ENCODE data around the gene EPHB2.
A peak's percentile ranks its signal among the peaks of the same experiment; 100 is the strongest.
"Not testable (repeated sequence)": the region's sequence is repeated elsewhere in the genome, so short reads cannot be mapped to it uniquely, and the experiment has no call there.

Gene EPHB2

GRCh38 chr1:22691031-22691753, 19.4 kb upstream of the EPHB2 start:
- DNase-seq: no peak

DNA sequence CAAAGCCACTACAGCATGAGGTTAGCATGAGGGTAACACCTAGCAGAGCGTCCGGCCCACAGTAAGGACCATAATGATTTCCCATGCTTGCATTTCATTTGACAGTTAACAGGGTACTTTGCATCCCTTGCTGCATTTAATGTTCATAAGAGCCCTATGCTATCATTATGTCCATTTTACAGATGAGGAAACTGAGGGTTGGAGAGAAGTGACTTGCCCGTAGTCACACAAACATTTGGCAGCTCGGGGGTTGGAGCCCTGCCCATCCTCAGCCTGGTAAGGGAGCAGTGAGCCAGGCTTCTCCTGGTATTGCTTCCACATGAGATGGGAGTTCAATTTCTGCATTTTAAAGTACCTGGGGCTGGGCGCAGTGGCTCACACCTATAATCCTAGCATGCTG, 16.5 kb upstream of the EPHB2 start:
- DNase-seq: no peak

- no peak for DNase-seq
These were observed 14.0 kb upstream of the EPHB2 start for GRCh38 chr1:22696610-22697009.

- DNase-seq: no peak
These were observed 12.7 kb upstream of the EPHB2 start for GRCh38 chr1:22697980-22698379.

DNA sequence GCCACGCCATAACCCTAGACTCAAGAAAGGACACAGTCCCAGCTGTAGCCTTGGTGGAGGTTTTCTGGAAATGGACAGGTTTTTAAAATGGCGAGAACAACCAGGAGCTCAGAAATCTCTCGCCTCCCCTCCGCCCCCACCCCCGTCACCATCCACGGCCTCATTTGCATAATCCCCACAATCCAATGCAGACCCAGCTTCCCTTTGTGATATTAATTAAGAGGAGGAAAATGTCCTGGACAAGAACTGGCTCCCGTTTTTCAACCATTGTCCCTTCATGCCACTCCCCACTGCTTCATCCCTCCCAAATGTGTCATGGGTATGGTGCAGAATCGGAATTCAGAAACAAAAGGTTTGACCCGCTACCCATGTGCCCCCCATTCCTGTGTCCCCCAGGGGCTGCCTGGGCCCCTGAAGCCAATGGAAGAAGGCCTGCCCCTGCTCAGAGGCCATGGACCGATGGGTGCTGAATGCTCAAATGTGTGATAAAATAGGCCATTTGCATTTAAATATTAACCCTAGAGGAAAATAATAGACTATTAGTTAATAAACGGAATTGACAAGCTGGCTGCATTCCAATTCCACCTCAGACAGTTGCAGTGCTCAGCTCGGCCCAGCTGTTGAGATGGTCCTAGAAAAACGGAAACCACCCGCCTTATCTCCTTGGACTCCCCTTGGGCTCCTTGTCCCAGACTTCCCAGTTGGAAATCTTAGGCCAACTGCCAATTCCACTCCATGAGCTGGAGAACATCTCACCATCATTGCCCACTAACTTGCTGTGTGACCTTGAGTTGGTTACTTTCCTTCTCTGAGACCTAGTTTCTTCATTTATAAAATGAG, 10.7 kb upstream of the EPHB2 start:
- DNase-seq: no peak

- DNase-seq: no peak
These were observed 8.1 kb upstream of the EPHB2 start for GRCh38 chr1:22702296-22703085.

- peak; percentile 15 for DNase-seq
These were observed 6.1 kb upstream of the EPHB2 start for GRCh38 chr1:22704440-22705067.

DNA sequence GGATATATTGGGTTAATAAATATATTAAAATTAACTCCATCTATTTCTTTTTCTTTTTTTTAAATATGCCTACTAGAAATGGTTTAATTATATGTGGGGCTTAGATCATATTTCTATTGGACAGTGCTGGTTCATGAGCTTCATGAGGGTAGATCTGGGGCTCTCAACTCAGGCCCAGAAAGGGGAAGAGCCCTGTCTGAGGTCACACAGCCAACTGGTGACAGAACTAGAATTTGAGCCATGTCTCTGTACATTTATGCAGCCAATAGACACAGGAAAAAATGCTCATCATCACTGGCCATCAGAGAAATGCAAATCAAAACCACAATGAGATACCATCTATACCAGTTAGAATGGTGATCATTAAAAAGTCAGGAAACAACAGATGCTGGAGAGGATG, 5.1 kb upstream of the EPHB2 start:
- DNase-seq: no peak

DNA sequence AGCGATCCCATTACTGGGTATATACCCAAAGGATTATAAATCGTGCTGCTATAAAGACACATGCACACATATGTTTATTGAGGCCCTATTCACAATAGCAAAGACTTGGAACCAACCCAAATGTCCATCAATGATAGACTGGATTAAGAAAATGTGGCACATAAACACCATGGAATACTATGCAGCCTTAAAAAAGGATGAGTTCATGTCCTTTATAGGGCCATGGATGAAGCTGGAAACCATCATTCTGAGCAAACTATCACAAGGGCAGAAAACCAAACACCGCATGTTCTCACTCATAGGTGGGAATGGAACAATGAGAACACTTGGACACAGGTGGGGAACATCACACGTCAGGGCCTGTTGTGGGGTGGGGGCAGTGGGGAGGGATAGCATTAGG, 4.5 kb upstream of the EPHB2 start:
- not testable (repeated sequence) for DNase-seq

GRCh38 chr1:22708777-22709176, 1.9 kb upstream of the EPHB2 start:
- no peak for DNase-seq

DNA sequence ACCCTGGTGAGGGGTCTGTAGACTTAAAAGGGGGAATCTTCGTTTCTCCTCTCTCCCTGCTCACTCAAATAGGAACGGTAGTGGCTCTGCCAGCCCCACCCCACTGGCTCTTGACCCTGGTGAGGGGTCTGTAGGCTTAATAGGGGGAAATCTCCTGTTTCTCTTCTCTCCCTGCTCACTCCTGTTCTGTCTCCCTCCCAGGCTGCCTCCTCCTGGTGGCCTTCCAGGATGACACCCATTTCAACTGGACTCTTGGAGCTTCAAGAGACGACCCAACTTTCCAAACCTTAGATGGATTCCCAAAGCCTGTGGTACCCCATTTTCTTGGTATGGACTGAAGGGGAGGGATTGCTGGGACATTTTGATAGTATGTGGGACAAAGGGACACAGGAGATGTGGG, 1.4 kb upstream of the EPHB2 start:
- DNase-seq: no peak

- no peak for DNase-seq
These were observed 543 bp upstream of the EPHB2 start for GRCh38 chr1:22709891-22710700.

GRCh38 chr1:22711071-22711470, 432 bp downstream of the EPHB2 start:
- no peak for DNase-seq

DNA sequence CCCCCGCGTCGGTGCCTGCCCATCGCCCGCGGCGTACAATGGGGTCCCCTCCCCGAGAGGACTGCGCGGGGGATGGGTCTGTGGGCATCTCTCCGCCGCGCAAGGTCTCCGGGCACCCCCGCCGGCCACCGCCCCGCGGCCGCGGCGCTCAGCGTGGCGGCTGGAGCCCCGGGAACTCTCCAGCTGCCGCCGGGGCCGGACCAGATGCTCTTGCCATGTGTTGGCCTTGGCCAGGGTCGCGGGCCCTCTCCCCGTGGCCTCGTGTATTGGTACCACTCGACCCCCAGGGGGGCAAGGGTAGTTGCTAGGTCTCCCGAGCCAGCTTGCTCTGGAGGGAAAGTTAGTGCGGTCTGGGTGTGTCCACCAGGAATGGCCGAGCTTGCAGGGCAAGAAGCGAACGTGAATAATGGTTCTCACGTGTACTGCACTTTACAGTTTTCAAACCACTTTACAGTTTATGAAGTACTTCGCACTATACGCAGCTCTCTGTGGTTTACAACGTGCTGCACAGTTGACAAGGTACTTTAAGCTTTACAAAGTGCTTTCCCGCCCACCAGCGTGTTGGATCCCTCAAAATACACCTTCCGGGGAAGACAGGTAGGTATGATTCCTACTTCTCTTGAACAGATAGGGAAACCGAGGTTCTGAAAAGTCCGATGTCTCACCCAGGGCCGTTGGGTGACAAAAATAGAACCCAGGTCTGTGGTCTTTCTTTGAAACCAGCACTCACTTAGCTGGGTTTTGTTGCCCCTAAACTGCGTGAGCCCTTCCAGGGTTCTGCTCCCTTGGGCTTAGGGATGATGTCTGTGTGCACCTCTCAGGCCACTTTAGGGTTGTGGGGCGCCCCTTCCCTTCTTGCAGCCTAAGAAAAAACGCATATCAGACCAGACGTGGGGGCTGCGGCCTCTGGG, 1.2 kb downstream of the EPHB2 start:
- no peak for DNase-seq

GRCh38 chr1:22712502-22713271, 2.0 kb downstream of the EPHB2 start:
- DNase-seq: no peak

DNA sequence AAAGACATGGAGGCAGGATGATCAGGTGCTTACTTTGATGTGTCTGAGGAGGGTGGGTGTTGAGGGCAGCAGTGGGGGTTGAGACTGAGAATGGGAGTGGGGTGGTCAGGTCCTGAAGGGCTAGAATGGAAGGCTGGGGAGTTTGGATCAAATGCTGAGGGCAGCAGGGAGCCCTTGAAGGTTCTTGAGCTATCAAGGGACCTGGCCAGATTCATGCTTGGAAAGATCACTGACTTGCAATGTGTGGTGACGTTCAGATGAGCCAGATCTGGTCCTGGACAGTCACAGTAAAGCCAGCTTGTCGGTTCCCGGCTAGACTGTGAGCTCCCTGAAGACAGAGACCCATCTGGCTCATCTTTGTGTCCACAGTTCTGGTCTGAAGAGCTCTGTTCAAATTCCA, 3.8 kb downstream of the EPHB2 start:
- DNase-seq: no peak

GRCh38 chr1:22717037-22717760, 6.6 kb downstream of the EPHB2 start:
- DNase-seq: peak; percentile 51

DNA sequence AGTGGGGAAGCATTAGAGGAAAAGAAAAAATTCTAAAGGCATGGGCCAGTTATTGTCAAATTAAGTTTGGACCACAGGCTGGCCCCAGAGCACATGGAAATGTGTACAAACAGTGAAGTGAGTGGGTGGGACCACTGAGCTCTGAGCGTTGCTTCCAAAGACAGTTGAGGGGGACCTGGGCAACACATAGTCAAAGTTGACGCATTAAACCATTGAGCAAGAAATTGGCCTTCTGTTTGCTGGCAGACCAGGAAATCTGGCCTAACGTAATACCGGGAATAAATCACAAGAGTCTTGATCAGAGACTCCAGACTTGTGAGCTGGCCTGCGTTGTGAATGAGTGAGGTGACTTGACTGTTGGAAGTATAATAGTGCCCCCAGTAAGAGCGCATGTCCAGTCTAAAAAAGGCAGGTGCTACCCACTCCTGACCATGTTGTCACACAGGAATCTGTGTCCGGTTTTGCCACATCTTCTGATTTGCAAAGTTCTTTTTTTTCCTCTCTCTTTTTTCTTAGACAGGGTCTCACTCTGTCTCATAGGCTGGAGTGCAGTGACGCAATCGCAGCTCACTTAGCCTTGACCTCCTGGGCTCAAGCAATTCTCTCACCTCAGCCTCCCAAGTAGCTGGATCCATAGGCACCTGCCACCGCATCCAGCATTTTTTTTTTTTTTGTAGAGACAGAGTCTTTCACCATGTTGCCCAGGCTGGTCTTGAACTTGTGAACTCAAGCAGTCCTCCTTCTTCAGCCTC, 10.7 kb downstream of the EPHB2 start:
- no peak for DNase-seq
